Aorta (tissue), 5 donors: Measurements from ENCODE around the gene MAT2A. TPM values are rescaled to one million over a fixed set of nuclear protein-coding genes. Genes with fewer than 3 reads are reported as not detected.
"Not testable (repeated sequence)": the region's sequence is repeated elsewhere in the genome, so short reads cannot be mapped to it uniquely, and the experiment has no call there.

ENCODE experiments used
- ATAC-seq: fragments of 200-7000 bp; cut with Tn5 transposase; one replicate; pipeline ENCODE4 v1.9.1; 2022; ENCODE audit warnings: moderate library complexity; ENCODE audit not compliant: low FRiP score
- DNase-seq, 2 donors: peaks; one replicate each; pipeline ENCODE4 v3.0.0-alpha.2; 2020
- H3K27ac ChIP-seq, 2 donors: one replicate each; pipeline ENCODE4 v1.5.1; 2013; ENCODE audit warnings: low read length in 2 of 2, mild to moderate bottlenecking in 2 of 2, moderate library complexity in 2 of 2, control low read depth in 1 of 2, inconsistent platforms in 1 of 2, low read depth in 1 of 2
- H3K27me3 ChIP-seq, 2 donors: one replicate each; pipeline ENCODE4 v1.6.1; 2013; ENCODE audit warnings: control low read depth in 1 of 2, low read length in 1 of 2, mild to moderate bottlenecking in 1 of 2, moderate library complexity in 1 of 2; ENCODE audit not compliant: insufficient read depth in 2 of 2, control insufficient read depth in 1 of 2
- H3K36me3 ChIP-seq, 2 donors: one replicate each; pipeline ENCODE4 v1.6.1; 2013; ENCODE audit warnings: control low read depth in 1 of 2, low read length in 1 of 2, mild to moderate bottlenecking in 1 of 2; ENCODE audit not compliant: insufficient read depth in 2 of 2, control insufficient read depth in 1 of 2
- H3K4me1 ChIP-seq, 2 donors: one replicate each; pipeline ENCODE4 v1.6.1; 2013; ENCODE audit warnings: low read length in 2 of 2, control low read depth in 1 of 2, mild to moderate bottlenecking in 1 of 2, moderate library complexity in 1 of 2; ENCODE audit not compliant: insufficient read depth in 2 of 2, control insufficient read depth in 1 of 2
- H3K4me3 ChIP-seq, 2 donors: one replicate each; pipeline ENCODE4 v1.5.1; 2013; ENCODE audit warnings: low read length in 2 of 2, control low read depth in 1 of 2, mild to moderate bottlenecking in 1 of 2
- H3K9me3 ChIP-seq: one replicate; pipeline ENCODE4 v1.6.1; 2013; ENCODE audit warnings: mild to moderate bottlenecking, low read length; ENCODE audit not compliant: control insufficient read depth
- WGBS, 2 donors: extraction: QIAGEN DNeasy Blood & Tissue Kit; methylation state at CpG; one replicate each; pipeline ENCODE4 v1.1.7; 2013; 5-methylcytosine and 5-hydroxymethylcytosine counted together
- intact Hi-C, 2 donors: fragments of 100-400 bp; cut with DNase I; formaldehyde crosslinking; loops; one replicate each; pipeline versions ENCODE4 v1.14.2 to v1.15.0; 2022
- polyA plus RNA-seq, 2 donors: library from polyadenylated mRNA; stranded (reverse); fragments of 200-250 nt; gene quantifications; one replicate each; pipeline ENCODE4 v1.2.3, GENCODE V29; 2013
- total RNA-seq, 2 donors: library from RNA; stranded (reverse); fragmentation: NEBNext Ultra II Directional; extraction: Animal tissue kit (Norgen Biotek cat#: 25700); gene quantifications; one replicate each; pipeline ENCODE4 v1.2.1, GENCODE V29; 2021
- donor health status: healthy with polysubstance abuse.
- donor health status: Bipolar disorder and iron deficiency.
- donor health status: DM: no; HTN: no; CAD: no.
- donor health status: DM: no; HTN: no; CAD: no.
- donor health status: DM: yes; HTN: yes; CAD: no.

The MAT2A gene
- total and polyA plus RNA-seq, 4 donors, result 48.8 to 397 (median 180) TPM

DNA sequence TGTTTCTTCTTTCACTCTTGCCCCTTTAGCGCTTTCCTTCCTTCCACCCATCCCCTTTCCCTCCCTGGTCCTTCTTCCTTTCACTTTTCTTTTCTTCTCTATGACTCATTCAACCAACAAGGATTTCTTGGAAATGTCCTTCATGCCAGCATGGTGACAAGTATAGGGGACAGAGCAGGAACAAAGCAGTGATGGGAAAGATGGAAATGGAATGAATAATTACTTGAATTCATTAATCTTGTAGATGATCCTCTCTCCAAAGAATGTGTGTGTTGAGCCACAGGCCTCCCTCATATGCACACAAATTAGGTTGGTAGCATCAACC, 46.8 kb downstream of the MAT2A start:
- 17 to 63% methylated on average over 1 of the region's 1 CpG for WGBS, 2 donors
- intact Hi-C loops, result no loop called here

DNA sequence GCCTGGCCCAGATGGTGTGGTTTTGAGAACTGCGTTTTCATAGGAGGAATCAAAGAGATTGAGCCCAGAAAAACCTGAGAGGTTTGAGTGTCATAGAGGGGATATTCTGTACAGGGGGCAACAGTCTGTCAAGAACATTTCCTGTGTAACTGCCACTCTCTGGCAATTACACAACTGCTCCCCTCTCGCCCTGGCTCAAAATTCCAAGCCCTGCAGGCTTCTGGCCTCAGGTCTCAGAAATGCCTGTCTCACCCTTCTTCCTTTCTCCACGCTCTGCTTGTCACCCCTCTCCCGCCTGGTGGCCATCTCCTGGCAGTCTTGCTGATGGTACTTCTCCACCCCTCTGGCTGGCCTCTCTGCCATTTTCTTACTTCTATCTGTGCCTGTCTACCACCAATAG, 49.3 kb downstream of the MAT2A start:
- intact Hi-C loops, result no loop called here
- WGBS, 2 donors, result 30 to 36% methylated on average over 4 of the region's 4 CpGs
- no peaks in the 10 kb centered on the region for H3K27me3 ChIP-seq
- H3K27ac ChIP-seq, result peak overlapping the region in 1 of 2 donors; percentile 16
- DNase-seq, result no peak
- H3K9me3 ChIP-seq, result no peaks in the 10 kb centered on the region
- no peak overlapping the region for H3K4me3 ChIP-seq
- no peak for ATAC-seq
- H3K36me3 ChIP-seq, result no peaks in the 10 kb centered on the region
- peaks cover 0 to 3% of the 10 kb centered on the region in 2 donors for H3K4me1 ChIP-seq

More for the DNA sequence above, 46.8 kb downstream of the MAT2A start:
- no peak overlapping the region for H3K4me3 ChIP-seq
- peak overlapping the region in 1 of 2 donors; percentile 87 for H3K27ac ChIP-seq
- ATAC-seq, result no peak
- no peaks in the 10 kb centered on the region for H3K36me3 ChIP-seq
- no peaks in the 10 kb centered on the region for H3K27me3 ChIP-seq
- no peak for DNase-seq
- H3K4me1 ChIP-seq, result peaks cover 0 to 1% of the 10 kb centered on the region in 2 donors
- H3K9me3 ChIP-seq, result no peaks in the 10 kb centered on the region

DNA sequence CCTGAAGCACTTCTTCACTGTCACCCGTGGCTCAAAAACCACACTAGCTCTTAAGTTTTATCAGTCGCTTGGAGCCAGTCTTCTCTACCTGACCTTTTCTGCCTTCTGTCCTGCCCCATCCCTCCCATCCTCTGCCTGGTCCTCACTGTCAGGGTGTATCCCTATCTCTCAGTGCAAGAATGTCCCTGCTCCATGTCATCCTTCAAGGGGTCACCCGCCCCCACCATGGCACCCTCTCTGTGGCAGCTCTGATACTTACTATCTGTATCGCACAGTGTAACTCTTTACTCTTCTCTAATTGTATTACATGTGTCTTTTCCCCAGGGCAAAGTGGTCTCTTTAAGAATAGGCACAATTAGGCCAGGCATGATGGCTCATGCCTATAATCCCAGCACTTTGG, 49.7 kb downstream of the MAT2A start:
- Histone ChIP-seq H3K27me3 (no peaks in the 10 kb centered on the region), H3K9me3 (no peaks in the 10 kb centered on the region), H3K4me1 (peaks cover 0 to 3% of the 10 kb centered on the region in 2 donors), H3K27ac (peak overlapping the region; percentile 16 to 72), H3K4me3 (no peak overlapping the region), H3K36me3 (no peaks in the 10 kb centered on the region)
- DNase-seq (no peak), ATAC-seq (no peak)
- WGBS, 2 donors, result 68 to 69% methylated on average over 4 of the region's 4 CpGs
- intact Hi-C loops, result no loop called here

DNA sequence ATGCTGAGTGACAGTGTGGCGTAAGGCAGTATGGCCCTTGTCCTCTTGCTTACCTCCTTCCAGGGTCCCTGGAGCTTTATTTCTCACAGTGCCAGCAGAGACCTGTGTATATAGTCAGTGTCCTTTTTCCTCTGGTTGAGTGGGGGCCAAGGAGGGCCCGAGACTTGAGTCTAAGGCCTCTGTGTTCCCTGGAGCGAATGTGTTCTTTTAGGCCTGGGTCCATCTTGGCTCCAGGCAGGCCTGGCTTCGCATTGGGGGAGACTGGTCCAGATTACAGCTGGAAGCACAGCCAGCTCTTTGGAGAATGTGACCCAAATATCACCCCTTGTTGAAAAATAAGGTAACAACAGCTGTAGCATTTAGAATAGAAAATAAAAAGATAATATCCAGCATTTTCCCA, 50.2 kb downstream of the MAT2A start:
- WGBS, 2 donors, result 9 to 14% methylated on average over 4 of the region's 4 CpGs
- no peak overlapping the region for H3K4me3 ChIP-seq
- H3K36me3 ChIP-seq, result no peaks in the 10 kb centered on the region
- DNase-seq, result no peak
- intact Hi-C loops, result no loop called here
- H3K27ac ChIP-seq, result peak overlapping the region in 1 of 2 donors; percentile 72
- no peak for ATAC-seq
- no peaks in the 10 kb centered on the region for H3K9me3 ChIP-seq
- H3K27me3 ChIP-seq, result no peaks in the 10 kb centered on the region
- peaks cover 0 to 3% of the 10 kb centered on the region in 2 donors for H3K4me1 ChIP-seq

DNA sequence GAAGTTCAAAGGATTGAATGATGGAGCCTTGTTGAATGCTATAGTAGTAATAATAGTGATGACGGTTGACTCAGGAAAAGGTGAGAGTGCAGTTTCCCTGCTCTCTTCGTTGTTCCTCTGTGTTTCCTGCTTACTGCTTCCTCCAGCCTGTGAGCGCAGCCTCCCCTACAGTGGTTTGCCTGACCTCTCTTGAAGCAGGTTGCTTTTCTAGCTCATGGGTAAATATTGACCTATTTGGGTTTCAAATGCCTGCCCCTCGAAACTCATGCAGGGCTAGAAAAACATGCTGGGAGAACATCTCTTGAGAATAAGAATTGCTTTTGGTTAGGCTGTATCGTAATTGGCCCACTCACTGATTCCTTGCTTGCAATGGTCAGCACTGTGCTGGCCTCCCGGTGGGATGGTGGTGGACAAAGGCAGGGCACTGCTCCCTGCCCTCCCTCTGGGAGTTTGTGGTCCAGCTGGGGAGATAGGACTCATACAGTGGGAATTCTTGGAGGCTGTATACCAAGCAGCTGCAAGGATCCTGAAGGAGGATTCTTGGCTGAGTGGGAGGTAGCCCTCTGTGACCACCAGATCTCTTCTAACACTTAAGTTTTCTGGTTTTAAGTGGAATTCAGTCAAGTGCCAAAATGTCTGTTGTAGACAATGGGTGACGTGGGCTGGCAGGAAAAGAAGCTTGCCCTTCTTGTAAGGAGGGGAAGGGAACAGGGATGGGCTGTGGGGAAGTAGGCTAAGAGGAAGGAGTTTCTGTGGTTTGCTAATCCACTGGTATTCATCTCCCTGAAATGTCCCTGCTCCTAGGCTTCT, 51.2 kb downstream of the MAT2A start:
- 8 to 9% methylated on average over 7 of the region's 7 CpGs for WGBS, 2 donors
- peak in 1 of 2 donors; percentile 75 for DNase-seq

DNA sequence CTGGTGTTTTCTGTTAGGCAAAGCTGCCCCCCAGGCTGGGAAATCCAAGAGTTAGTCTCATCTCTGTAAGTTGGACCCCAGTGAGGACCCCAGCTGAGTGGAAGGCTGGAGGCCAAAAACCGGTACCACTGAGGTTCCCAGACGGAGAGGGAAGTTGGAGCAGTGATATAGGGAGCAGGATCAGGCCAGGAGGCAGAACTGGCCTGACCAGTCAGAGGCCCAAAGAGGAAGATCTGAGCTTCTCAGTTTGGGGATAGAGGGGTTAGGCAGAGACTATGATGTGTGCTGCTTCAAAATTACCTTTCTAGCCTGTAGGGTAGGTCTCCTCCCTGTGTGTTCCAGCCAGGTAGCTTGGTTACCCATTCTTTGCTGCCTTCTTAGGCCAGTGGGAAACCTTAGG, 52.0 kb downstream of the MAT2A start:
- Histone ChIP-seq H3K4me1 (peaks cover 0 to 6% of the 10 kb centered on the region in 2 donors), H3K27me3 (no peaks in the 10 kb centered on the region), H3K27ac (peak overlapping the region in 1 of 2 donors; percentile 72), H3K36me3 (no peaks in the 10 kb centered on the region), H3K9me3 (no peaks in the 10 kb centered on the region), H3K4me3 (no peak overlapping the region)
- DNase-seq (no peak), ATAC-seq (no peak)
- WGBS, 2 donors, result 59 to 65% methylated on average over 2 of the region's 2 CpGs
- intact Hi-C loops, result no loop called here

More for the DNA sequence above, 51.2 kb downstream of the MAT2A start:
- Histone ChIP-seq H3K4me1 (peaks cover 0 to 6% of the 10 kb centered on the region in 2 donors), H3K36me3 (no peaks in the 10 kb centered on the region), H3K4me3 (no peak overlapping the region), H3K27me3 (no peaks in the 10 kb centered on the region), H3K9me3 (no peaks in the 10 kb centered on the region), H3K27ac (peak overlapping the region in 1 of 2 donors; percentile 72)
- no peak for ATAC-seq
- intact Hi-C loops, result no loop called here

DNA sequence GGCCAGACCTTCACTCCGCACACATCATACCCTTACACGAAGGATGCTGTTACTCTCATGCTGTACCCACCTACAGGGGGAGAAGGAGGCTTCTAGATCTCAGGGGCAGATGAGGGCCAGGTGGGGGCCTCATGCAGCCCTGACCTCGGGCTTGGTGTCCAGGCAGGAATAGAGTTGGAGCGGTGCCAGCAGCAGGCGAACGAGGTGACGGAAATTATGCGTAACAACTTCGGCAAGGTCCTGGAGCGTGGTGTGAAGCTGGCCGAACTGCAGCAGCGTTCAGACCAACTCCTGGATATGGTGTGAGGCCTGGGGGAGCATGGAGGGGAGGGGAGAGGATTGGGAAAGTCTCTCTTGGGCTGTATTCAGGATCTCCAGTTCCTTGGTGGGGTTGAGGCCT, 52.6 kb downstream of the MAT2A start:
- intact Hi-C loops, result no loop called here
- no peak for ATAC-seq
- peak in 1 of 2 donors; percentile 52 for DNase-seq
- Histone ChIP-seq H3K27ac (peak overlapping the region in 1 of 2 donors; percentile 29), H3K4me3 (no peak overlapping the region), H3K27me3 (no peaks in the 10 kb centered on the region), H3K36me3 (no peaks in the 10 kb centered on the region), H3K9me3 (no peaks in the 10 kb centered on the region), H3K4me1 (peaks cover 0 to 6% of the 10 kb centered on the region in 2 donors)
- 73 to 78% methylated on average over 12 of the region's 12 CpGs for WGBS, 2 donors

DNA sequence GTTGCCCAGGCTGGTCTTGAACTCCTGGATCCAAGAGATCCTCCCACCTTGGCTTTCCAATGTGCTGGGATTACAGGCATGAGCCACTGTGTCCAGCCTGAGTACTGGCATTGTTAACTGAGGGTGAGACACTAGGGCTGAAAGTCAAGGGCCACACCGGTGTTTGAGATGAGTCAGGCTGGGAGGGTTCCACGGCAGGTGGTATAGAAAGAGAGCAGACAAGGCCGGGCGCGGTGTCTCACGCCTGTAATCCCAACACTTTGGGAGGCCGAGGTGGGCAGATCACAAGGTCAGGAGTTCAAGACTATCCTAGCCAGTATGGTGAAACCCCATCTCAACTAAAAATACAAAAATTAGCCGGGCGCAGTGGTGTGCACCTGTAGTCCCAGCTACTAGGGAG, 53.3 kb downstream of the MAT2A start:
- not testable (repeated sequence) for H3K4me1 ChIP-seq
- WGBS, 2 donors, result 94 to 95% methylated on average over 9 of the region's 9 CpGs

DNA sequence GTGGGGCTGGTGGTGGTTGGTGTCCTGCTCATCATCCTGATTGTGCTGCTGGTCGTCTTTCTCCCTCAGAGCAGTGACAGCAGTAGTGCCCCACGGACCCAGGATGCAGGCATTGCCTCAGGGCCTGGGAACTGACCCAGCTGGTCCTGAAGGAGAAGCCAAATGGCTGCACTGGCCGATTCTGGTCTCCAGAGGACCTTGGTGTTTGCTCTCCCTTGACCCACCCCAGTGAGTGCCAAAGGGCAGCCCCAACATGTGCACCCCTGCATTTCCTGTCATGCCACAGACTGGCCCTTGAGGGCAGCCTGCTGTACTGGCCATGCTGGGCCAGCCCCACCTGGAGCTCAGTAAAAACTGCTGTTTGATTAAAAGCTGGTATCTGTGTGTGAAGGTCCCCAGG, 54.1 kb downstream of the MAT2A start:
- H3K9me3 ChIP-seq, result no peaks in the 10 kb centered on the region
- H3K27ac ChIP-seq, result no peak overlapping the region
- WGBS, 2 donors, result 30 to 40% methylated on average over 3 of the region's 3 CpGs
- peaks cover 0 to 6% of the 10 kb centered on the region in 2 donors for H3K4me1 ChIP-seq
- intact Hi-C loops, result no loop called here
- DNase-seq, result no peak
- H3K4me3 ChIP-seq, result no peak overlapping the region
- H3K36me3 ChIP-seq, result no peaks in the 10 kb centered on the region
- ATAC-seq, result no peak
- no peaks in the 10 kb centered on the region for H3K27me3 ChIP-seq

More for the DNA sequence above, 53.3 kb downstream of the MAT2A start:
- ATAC-seq, H3K27ac ChIP-seq, H3K27me3 ChIP-seq, H3K9me3 ChIP-seq, DNase-seq, H3K4me3 ChIP-seq, H3K36me3 ChIP-seq, intact Hi-C loops: not testable (repeated sequence)
